Heart right ventricle (tissue), 16 donors: ENCODE results near the gene MAP2K1. TPM values are rescaled to one million over a fixed set of nuclear protein-coding genes. Genes with fewer than 3 reads are reported as not detected.

ENCODE experiments used
- ATAC-seq, 8 donors: fragments of 200-7000 bp; cut with Tn5 transposase; one replicate each; pipeline ENCODE4 v1.9.1; 2020; ENCODE audit warnings: mild to moderate bottlenecking in 8 of 8, moderate library complexity in 8 of 8, moderate number of reproducible peaks in 1 of 8
- DNase-seq, 2 donors: peaks; one replicate each; pipeline ENCODE4 v3.0.0-alpha.2; 2020
- H3K27ac ChIP-seq, 10 donors: fragments of 200-600 bp; sonication (generic) in 2 of 10; one replicate each; pipeline versions ENCODE4 v1.5.0 to v1.8.0; 2020 to 2022; ENCODE audit warnings: mild to moderate bottlenecking in 3 of 10
- H3K27me3 ChIP-seq, 7 donors: fragments of 200-600 bp; one replicate each; pipeline ENCODE4 v1.8.0; 2021 to 2022; ENCODE audit warnings: mild to moderate bottlenecking in 2 of 7
- H3K36me3 ChIP-seq, 9 donors: fragments of 200-600 bp; sonication (generic) in 1 of 9; one replicate each; pipeline versions ENCODE4 v1.5.0 to v1.8.0; 2020 to 2022; ENCODE audit warnings: mild to moderate bottlenecking in 2 of 9
- H3K4me1 ChIP-seq, 9 donors: fragments of 200-600 bp; sonication (generic) in 1 of 9; one replicate each; pipeline versions ENCODE4 v1.5.0 to v1.8.0; 2020 to 2022; ENCODE audit warnings: mild to moderate bottlenecking in 4 of 9
- H3K4me3 ChIP-seq, 10 donors: fragments of 200-600 bp; sonication (generic) in 2 of 10; one replicate each; pipeline versions ENCODE4 v1.5.0 to v1.8.0; 2020 to 2022; ENCODE audit warnings: mild to moderate bottlenecking in 7 of 10, moderate library complexity in 2 of 10
- H3K9me3 ChIP-seq, 11 donors: fragments of 200-600 bp in 10 of 11; sonication (generic) in 2 of 11; one replicate each; pipeline versions ENCODE4 v1.5.0 to v1.8.0; 2013 to 2022; ENCODE audit warnings: mild to moderate bottlenecking in 2 of 11, control low read depth in 1 of 11, moderate library complexity in 1 of 11
- WGBS, 2 donors: extraction: QIAGEN DNeasy Blood & Tissue Kit; methylation state at CpG; one replicate each; pipeline ENCODE4 v1.1.7; 2013; ENCODE audit warnings: inconsistent platforms in 1 of 2; 5-methylcytosine and 5-hydroxymethylcytosine counted together
- intact Hi-C, 10 donors: fragments of 100-400 bp; cut with DNase I; formaldehyde crosslinking; loops; one replicate each; pipeline versions ENCODE4 v1.11.1 to v1.14.2; 2022
- polyA plus RNA-seq, 2 donors: library from polyadenylated mRNA; stranded (reverse); fragments of 200-250 nt; gene quantifications; one replicate each; pipeline ENCODE4 v1.2.3, GENCODE V29; 2013
- total RNA-seq, 10 donors: library from RNA; stranded (reverse); fragmentation: NEBNext Ultra II Directional in 3 of 10; extraction: Animal tissue kit (Norgen Biotek cat#: 25700) in 3 of 10; gene quantifications; one replicate each; pipeline versions ENCODE4 v1.2.1 to v1.2.4, GENCODE V29; 2021 to 2023
- TF ChIP-seq, protein P1 (sequence below), 9 donors: fragments of 200-600 bp; sonication (generic) in 2 of 9; IDR thresholded peaks; one replicate each; pipeline versions ENCODE4 v1.5.0 to v1.8.0; 2021 to 2022; ENCODE audit warnings: antibody characterized with exemption in 9 of 9, mild to moderate bottlenecking in 5 of 9, moderate library complexity in 1 of 9
- donor health status: Arrhythmogenic right ventricular cardiomyopathy.
- donor health status: ischemic (EF 13 %, LVEDD 7.1; RV severe dilation, severe dysfunction).
- donor health status: healthy with polysubstance abuse.
- donor health status: DM: no; HTN: yes; CAD: no.
- donor health status: DM: no; HTN: no; CAD: no.
- donor health status: ischemic (EF 25% LVEDD 6.9; RV normal size, moderate dysfunction).
- donor health status: ischemic (EF 25% LVEDD 5.7; RV mildly dilated, moderate dysfunction).
- donor health status: healthy.
- donor health status: DM: yes; HTN: yes; CAD: no.
- donor health status: Ischemic cardiomyopathy.
- donor health status: ischemic (EF 35%, LVEDD 5.7; RV mildly dilated, moderate dysfunction).
- donor health status: nonischemic (EF 11% LVEDD 7.7; RV severe dilation, severe dysfunction).
- donor health status: DM: yes; HTN: yes; CAD: no.
- donor health status: PGD.
- donor health status: ischemic (EF 29% LVEDD 5.4; RV normal size, mild dysfunction).
- donor health status: nonischemic (EF 23%, LVEDD 6.1; RV moderate dilation, normal function).

Gene MAP2K1
- total and polyA plus RNA-seq, 12 donors: 7.5 to 106 (median 44.7) TPM

DNA sequence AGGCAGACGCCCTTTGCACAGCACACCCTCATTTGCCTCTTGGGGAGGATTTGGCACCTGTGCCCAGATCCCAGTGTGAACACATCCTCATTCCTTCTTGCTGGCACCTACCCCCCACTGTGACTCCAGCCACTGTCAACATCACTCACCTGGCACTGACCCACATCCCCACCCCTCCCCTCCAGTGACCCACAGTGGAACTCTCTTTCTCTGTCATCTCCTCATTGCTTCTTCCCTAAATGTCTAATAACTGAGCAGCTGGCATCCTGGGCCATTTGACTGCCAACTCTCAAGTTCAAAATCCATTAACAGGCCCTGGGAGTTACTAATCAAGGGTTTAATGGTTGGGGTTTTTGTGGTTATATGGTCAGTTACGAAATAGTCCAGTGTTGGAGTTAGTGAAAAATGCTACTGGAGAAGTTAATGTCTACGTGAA, 96.4 kb downstream of the MAP2K1 start:
- 87 to 90% methylated on average over 3 of the region's 3 CpGs for WGBS, 2 donors

DNA sequence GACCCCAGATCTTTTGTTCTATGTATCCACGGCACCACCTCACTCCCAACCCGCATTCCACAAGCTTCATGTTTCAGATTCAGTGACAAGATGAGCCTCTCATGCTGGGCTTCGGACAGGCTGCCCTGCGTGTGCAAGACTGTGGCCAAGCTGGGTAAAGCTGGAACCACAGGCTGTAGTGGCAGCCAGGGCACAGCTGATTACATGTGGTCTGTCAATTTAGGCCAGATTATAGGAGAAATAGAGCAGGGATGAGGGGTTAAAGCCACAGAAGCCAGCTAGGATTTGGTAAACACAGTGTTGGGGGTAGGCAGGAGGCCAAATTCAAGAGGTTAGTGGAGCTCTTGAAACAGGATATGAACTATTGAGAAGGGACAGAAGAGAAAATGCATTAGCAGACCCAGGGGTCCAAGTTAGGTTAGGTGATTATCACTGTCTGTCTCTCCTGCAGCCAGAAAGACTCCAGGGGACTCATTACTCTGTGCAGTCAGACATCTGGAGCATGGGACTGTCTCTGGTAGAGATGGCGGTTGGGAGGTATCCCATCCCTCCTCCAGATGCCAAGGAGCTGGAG, 97.9 kb downstream of the MAP2K1 start:
- H3K4me3 ChIP-seq: no peak overlapping the region
- DNase-seq: no peak
- no peak for ATAC-seq
- no peak overlapping the region for H3K27ac ChIP-seq
- H3K36me3 ChIP-seq: peaks cover 0 to 81% (median 8%) of the 10 kb centered on the region in 9 donors
- TF ChIP-seq, protein P1, sequence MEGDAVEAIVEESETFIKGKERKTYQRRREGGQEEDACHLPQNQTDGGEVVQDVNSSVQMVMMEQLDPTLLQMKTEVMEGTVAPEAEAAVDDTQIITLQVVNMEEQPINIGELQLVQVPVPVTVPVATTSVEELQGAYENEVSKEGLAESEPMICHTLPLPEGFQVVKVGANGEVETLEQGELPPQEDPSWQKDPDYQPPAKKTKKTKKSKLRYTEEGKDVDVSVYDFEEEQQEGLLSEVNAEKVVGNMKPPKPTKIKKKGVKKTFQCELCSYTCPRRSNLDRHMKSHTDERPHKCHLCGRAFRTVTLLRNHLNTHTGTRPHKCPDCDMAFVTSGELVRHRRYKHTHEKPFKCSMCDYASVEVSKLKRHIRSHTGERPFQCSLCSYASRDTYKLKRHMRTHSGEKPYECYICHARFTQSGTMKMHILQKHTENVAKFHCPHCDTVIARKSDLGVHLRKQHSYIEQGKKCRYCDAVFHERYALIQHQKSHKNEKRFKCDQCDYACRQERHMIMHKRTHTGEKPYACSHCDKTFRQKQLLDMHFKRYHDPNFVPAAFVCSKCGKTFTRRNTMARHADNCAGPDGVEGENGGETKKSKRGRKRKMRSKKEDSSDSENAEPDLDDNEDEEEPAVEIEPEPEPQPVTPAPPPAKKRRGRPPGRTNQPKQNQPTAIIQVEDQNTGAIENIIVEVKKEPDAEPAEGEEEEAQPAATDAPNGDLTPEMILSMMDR (IDR thresholded peaks at IDR 0.05): no peak
- 93 to 97% methylated on average over 5 of the region's 5 CpGs for WGBS, 2 donors
- intact Hi-C loops: loop anchor here in 1 of 10 donors (10.0 kb wide), 1 partner anchor 80 kb away; no protein-coding TSS in a partner anchor
- no peaks in the 10 kb centered on the region for H3K27me3 ChIP-seq
- no peaks in the 10 kb centered on the region for H3K9me3 ChIP-seq
- peaks cover 0 to 16% (median 7%) of the 10 kb centered on the region in 9 donors for H3K4me1 ChIP-seq

More for the DNA sequence above, 96.4 kb downstream of the MAP2K1 start:
- Histone ChIP-seq H3K9me3 (no peaks in the 10 kb centered on the region), H3K27me3 (no peaks in the 10 kb centered on the region), H3K36me3 (peaks cover 0 to 66% (median 7%) of the 10 kb centered on the region in 9 donors), H3K4me3 (no peak overlapping the region), H3K27ac (no peak overlapping the region), H3K4me1 (peaks cover 0 to 14% (median 0%) of the 10 kb centered on the region in 9 donors)
- TF ChIP-seq, protein P1 (IDR thresholded peaks at IDR 0.05): no peak
- no peak for DNase-seq
- intact Hi-C loops: loop anchor here in 1 of 10 donors (10.0 kb wide), 1 partner anchor 78 kb away; no protein-coding TSS in a partner anchor
- ATAC-seq: peak in 3 of 8 donors; percentile 15 to 76 (median 54)

DNA sequence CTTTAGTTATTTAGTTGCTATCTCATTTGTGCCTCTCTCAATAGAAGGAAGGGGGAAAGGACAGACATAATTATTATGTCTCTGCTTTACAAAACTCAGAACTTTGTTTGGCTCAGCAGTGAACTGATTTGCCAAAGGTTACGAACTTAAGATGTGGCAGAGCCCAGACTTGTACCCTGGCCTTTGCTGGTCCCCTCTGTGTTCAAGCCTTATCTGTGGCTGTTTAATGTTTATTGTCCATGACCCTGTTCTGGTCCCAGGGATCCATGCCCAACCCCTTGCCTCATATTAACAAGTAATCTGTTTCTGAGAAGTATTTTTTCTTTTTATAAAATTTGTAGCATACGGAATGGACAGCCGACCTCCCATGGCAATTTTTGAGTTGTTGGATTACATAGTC, 100.2 kb downstream of the MAP2K1 start:
- WGBS, 2 donors: 92 to 100% methylated on average over 3 of the region's 3 CpGs
- intact Hi-C loops: loop anchor here in 1 of 10 donors (10.0 kb wide), 1 partner anchor 82 kb away; no protein-coding TSS in a partner anchor
- H3K4me1 ChIP-seq: peaks cover 0 to 22% (median 8%) of the 10 kb centered on the region in 9 donors
- H3K4me3 ChIP-seq: no peak overlapping the region
- no peaks in the 10 kb centered on the region for H3K9me3 ChIP-seq
- no peak overlapping the region for H3K27ac ChIP-seq
- peaks cover 0 to 92% (median 13%) of the 10 kb centered on the region in 9 donors for H3K36me3 ChIP-seq
- no peak for ATAC-seq
- H3K27me3 ChIP-seq: no peaks in the 10 kb centered on the region
- DNase-seq: no peak
- TF ChIP-seq, protein P1 (IDR thresholded peaks at IDR 0.05): no peak

DNA sequence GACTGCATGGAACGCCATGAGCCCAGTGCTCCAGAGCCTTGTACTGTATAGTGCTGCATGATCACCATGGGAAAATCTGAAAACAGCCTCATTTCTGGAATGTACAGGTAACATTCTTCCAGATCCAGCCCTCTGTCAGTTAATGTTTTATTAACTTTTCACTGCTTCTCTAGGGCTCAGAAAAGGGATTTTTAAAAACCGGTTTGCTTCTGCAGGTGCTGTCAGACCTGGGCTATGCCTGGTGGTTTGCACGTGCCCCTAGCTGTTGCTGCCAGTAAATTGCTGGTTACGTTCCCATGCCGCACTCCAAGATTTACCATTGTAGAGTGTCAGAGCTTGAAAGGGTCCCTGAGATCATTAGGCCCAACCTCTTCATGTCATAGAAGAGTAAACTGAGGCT, 101.8 kb downstream of the MAP2K1 start:
- TF ChIP-seq, protein P1 (IDR thresholded peaks at IDR 0.05): no peak
- 95 to 97% methylated on average over 5 of the region's 5 CpGs for WGBS, 2 donors
- H3K27me3 ChIP-seq: no peaks in the 10 kb centered on the region
- DNase-seq (no peak), ATAC-seq (no peak)
- intact Hi-C loops: loop anchor here in 1 of 10 donors (10.0 kb wide), 1 partner anchor 84 kb away; no protein-coding TSS in a partner anchor
- no peak overlapping the region for H3K4me3 ChIP-seq
- peaks cover 0 to 13% (median 5%) of the 10 kb centered on the region in 9 donors for H3K4me1 ChIP-seq
- H3K36me3 ChIP-seq: peaks cover 0 to 93% (median 13%) of the 10 kb centered on the region in 9 donors
- no peaks in the 10 kb centered on the region for H3K9me3 ChIP-seq
- H3K27ac ChIP-seq: no peak overlapping the region
